MM.1S (cell line): ENCODE results near the gene TRHDE.
"Not testable (repeated sequence)": the region's sequence is repeated elsewhere in the genome, so short reads cannot be mapped to it uniquely, and the experiment has no call there.

Experiments
- DNase-seq: peaks from one replicate; pipeline ENCODE4 v3.0.0-alpha.2; 2015
- H2AFZ ChIP-seq: fragments of 300-600 bp; sonication (generic); 2 replicates; pipeline ENCODE4 v1.6.0; 2016; ENCODE audit warnings: antibody characterized with exemption, low read length
- H3F3A ChIP-seq: fragments of 300-600 bp; sonication (generic); 2 replicates; pipeline ENCODE4 v1.6.1; 2016; ENCODE audit warnings: mild to moderate bottlenecking, antibody characterized with exemption, low read length, moderate library complexity, mixed read lengths; ENCODE audit not compliant: insufficient read depth
- H3K27ac ChIP-seq: fragments of 300-600 bp; sonication (generic); 2 replicates; pipeline ENCODE4 v1.5.1; 2016; ENCODE audit warnings: mild to moderate bottlenecking, low read length
- H3K27me3 ChIP-seq: fragments of 300-600 bp; sonication (generic); replicated peaks from 2 replicates; pipeline ENCODE4 v1.6.0; 2016; ENCODE audit warnings: low read length; ENCODE audit not compliant: insufficient read depth
- H3K36me3 ChIP-seq: fragments of 300-600 bp; sonication (generic); replicated peaks from 2 replicates; pipeline ENCODE4 v1.6.1; 2016; ENCODE audit warnings: mild to moderate bottlenecking, low read length, mixed read lengths; ENCODE audit not compliant: insufficient read depth
- H3K4me1 ChIP-seq: fragments of 300-600 bp; sonication (generic); 2 replicates; pipeline ENCODE4 v1.6.1; 2016; ENCODE audit warnings: low read length, mixed read lengths
- H3K4me2 ChIP-seq: fragments of 300-600 bp; sonication (generic); 2 replicates; pipeline ENCODE4 v1.6.0; 2016; ENCODE audit warnings: low read depth, low read length
- H3K4me3 ChIP-seq: fragments of 300-600 bp; sonication (generic); 2 replicates; pipeline ENCODE4 v1.5.1; 2016; ENCODE audit warnings: low read length, mixed read lengths
- H3K79me2 ChIP-seq: fragments of 300-600 bp; sonication (generic); 2 replicates; pipeline ENCODE4 v1.6.1; 2016; ENCODE audit warnings: mixed run types, low read length, mixed read lengths
- H3K9ac ChIP-seq: fragments of 300-600 bp; sonication (generic); 2 replicates; pipeline ENCODE4 v1.6.1; 2016; ENCODE audit warnings: low read length, mixed read lengths
- H3K9me2 ChIP-seq: fragments of 300-600 bp; sonication (generic); replicated peaks from 2 replicates; pipeline ENCODE4 v1.6.1; 2016; ENCODE audit warnings: mild to moderate bottlenecking, low read length, mixed read lengths; ENCODE audit not compliant: insufficient read depth
- H3K9me3 ChIP-seq: fragments of 300-600 bp; sonication (generic); replicated peaks from 2 replicates; pipeline ENCODE4 v1.6.1; 2016; ENCODE audit warnings: mild to moderate bottlenecking, low read length, mixed read lengths; ENCODE audit not compliant: insufficient read depth
- H4K20me1 ChIP-seq: fragments of 300-600 bp; sonication (generic); 2 replicates; pipeline ENCODE4 v1.6.1; 2016; ENCODE audit warnings: mild to moderate bottlenecking, low read length, moderate library complexity, mixed read lengths; ENCODE audit not compliant: insufficient read depth
- EZH2 ChIP-seq: fragments of 300-600 bp; sonication (generic); optimal IDR thresholded peaks from 2 replicates; pipeline ENCODE3; 2017; ENCODE audit warnings: low read depth, mild to moderate bottlenecking, antibody characterized with exemption, low read length, mixed read lengths
- EZH2phosphoT487 ChIP-seq: fragments of 300-600 bp; sonication (generic); IDR thresholded peaks from 2 replicates; pipeline ENCODE4 v1.6.1; 2018; ENCODE audit warnings: antibody characterized with exemption, low read length
- TF ChIP-seq, protein P1 (sequence below): fragments of 300-600 bp; sonication (generic); IDR thresholded peaks from 2 replicates; pipeline ENCODE4 v1.5.1; 2016; ENCODE audit warnings: antibody characterized with exemption, low read length, mixed read lengths

TRHDE gene

DNA sequence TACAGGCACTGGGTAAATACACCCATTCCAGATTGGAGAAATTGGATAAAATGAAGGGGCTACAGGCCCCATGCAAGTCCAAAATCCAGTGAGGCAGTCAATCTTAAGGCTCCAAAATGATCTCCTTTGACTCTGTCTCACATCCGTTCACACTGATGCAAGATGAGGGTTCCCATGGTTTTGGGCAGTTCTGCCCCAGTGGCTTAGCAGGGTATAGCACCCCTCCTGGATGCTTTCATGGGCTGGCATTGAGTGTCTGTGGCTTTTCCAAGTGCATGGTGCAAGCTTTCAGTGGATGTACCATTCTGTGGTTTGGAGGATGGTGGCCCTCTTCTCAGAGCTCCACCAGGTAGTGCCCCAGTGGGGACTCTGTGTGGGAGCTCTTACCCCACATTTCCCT is 427.2 kb downstream of the TRHDE start:
- DNase-seq, result no peak
- H3F3A ChIP-seq, result no peaks in the 10 kb centered on the region
- H2AFZ ChIP-seq, result no peak overlapping the region
- H3K9ac ChIP-seq, result no peak overlapping the region
- H3K4me1 ChIP-seq, result no peaks in the 10 kb centered on the region
- H3K27me3 ChIP-seq, result no peaks in the 10 kb centered on the region
- no peaks in the 10 kb centered on the region for H3K36me3 ChIP-seq
- no peak overlapping the region for H3K4me3 ChIP-seq
- no peaks in the 10 kb centered on the region for H3K9me3 ChIP-seq
- TF ChIP-seq, protein P1, sequence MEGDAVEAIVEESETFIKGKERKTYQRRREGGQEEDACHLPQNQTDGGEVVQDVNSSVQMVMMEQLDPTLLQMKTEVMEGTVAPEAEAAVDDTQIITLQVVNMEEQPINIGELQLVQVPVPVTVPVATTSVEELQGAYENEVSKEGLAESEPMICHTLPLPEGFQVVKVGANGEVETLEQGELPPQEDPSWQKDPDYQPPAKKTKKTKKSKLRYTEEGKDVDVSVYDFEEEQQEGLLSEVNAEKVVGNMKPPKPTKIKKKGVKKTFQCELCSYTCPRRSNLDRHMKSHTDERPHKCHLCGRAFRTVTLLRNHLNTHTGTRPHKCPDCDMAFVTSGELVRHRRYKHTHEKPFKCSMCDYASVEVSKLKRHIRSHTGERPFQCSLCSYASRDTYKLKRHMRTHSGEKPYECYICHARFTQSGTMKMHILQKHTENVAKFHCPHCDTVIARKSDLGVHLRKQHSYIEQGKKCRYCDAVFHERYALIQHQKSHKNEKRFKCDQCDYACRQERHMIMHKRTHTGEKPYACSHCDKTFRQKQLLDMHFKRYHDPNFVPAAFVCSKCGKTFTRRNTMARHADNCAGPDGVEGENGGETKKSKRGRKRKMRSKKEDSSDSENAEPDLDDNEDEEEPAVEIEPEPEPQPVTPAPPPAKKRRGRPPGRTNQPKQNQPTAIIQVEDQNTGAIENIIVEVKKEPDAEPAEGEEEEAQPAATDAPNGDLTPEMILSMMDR, result no peak
- TF ChIP-seq EZH2 (no peak), EZH2phosphoT487 (no peak)
- no peak overlapping the region for H3K27ac ChIP-seq
- H3K4me2 ChIP-seq, result no peak overlapping the region
- H3K9me2 ChIP-seq, result no peaks in the 10 kb centered on the region
- H4K20me1 ChIP-seq, result no peaks in the 10 kb centered on the region
- H3K79me2 ChIP-seq, result no peaks in the 10 kb centered on the region

DNA sequence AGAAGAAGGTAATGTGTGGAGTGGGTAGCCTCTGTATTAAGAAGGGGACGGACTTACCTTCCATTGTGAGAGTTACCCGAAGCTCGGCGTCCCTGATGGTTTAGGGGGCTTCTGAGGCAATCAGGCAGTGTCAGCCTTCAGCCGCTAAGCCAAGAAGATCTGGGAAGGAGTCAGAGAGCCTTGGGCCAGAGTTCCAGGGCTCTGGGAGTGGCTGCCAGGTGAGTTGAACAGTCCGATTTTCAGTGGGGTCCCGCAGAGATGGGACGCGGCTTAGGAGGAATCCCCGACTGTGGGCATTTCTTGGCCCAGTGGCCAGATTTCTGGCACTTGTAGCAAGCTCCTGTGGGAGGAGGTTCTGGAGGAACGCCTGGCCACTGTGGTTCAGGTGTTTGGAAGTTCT is 439.9 kb downstream of the TRHDE start:
- H3K4me3 ChIP-seq, H4K20me1 ChIP-seq, H3K27ac ChIP-seq, DNase-seq, H2AFZ ChIP-seq, H3K27me3 ChIP-seq, H3F3A ChIP-seq, H3K9me3 ChIP-seq, H3K9me2 ChIP-seq, H3K4me1 ChIP-seq, H3K9ac ChIP-seq, H3K79me2 ChIP-seq, H3K36me3 ChIP-seq, H3K4me2 ChIP-seq: not testable (repeated sequence)

DNA sequence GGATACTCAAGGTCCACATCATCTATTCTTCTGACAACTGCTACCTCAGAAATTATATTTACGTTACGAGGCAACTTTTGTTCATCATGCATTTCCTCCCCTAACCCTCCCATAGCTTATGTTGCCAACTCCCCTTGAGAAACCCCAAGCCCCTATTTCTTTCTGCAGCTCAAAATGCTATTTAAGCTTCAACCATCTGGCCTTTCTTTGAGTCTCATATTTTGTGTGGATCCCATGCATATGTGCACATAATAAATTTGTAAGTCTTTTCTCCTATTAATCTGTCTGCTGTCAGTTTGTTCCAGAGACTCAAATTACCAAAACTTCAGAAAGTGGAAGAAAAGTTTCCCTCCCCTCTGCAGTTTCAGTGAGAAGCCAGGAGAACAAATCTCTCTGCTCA is 444.1 kb downstream of the TRHDE start:
- no peaks in the 10 kb centered on the region for H3K79me2 ChIP-seq
- no peaks in the 10 kb centered on the region for H4K20me1 ChIP-seq
- H3K9ac ChIP-seq, result no peak overlapping the region
- H3K4me3 ChIP-seq, result no peak overlapping the region
- H3K36me3 ChIP-seq, result no peaks in the 10 kb centered on the region
- no peak for DNase-seq
- no peaks in the 10 kb centered on the region for H3K9me3 ChIP-seq
- H3F3A ChIP-seq, result no peaks in the 10 kb centered on the region
- H3K4me1 ChIP-seq, result no peaks in the 10 kb centered on the region
- no peak overlapping the region for H3K4me2 ChIP-seq
- H3K9me2 ChIP-seq, result no peaks in the 10 kb centered on the region
- H2AFZ ChIP-seq, result no peak overlapping the region
- H3K27ac ChIP-seq, result no peak overlapping the region
- no peaks in the 10 kb centered on the region for H3K27me3 ChIP-seq
- TF ChIP-seq, protein P1, result no peak
- no peak for TF ChIP-seq EZH2
- no peak for TF ChIP-seq EZH2phosphoT487

DNA sequence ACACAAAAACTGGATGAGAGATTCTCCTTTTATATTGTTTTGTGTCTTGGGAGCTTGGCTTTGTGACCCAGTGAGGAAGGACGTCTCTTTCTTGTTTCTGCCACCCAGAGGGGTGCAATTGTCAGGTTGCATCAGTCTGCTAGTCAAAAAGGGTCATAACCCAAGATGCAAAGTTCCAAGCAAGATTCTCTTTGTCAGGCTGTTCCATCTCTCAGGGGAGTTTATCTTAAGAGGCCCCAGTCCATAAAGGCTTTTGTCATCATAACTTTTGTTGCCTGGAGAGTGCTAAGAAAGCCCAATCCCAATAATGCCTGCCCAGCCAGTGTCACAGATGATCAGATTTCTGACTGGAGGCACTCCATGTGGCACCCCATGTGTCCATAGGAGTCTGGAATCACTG is 444.9 kb downstream of the TRHDE start:
- Histone ChIP-seq H3K4me1 (no peaks in the 10 kb centered on the region), H3K4me3 (no peak overlapping the region), H2AFZ (no peak overlapping the region), H3K4me2 (no peak overlapping the region), H3F3A (no peaks in the 10 kb centered on the region), H3K36me3 (no peaks in the 10 kb centered on the region), H3K9me2 (no peaks in the 10 kb centered on the region), H3K27ac (no peak overlapping the region), H4K20me1 (no peaks in the 10 kb centered on the region), H3K27me3 (no peaks in the 10 kb centered on the region), H3K79me2 (no peaks in the 10 kb centered on the region), H3K9me3 (no peaks in the 10 kb centered on the region), H3K9ac (no peak overlapping the region)
- no peak for TF ChIP-seq EZH2
- DNase-seq, result no peak
